Panc1 (cell line): ENCODE data around the gene EYA2. TPM values are rescaled to one million over a fixed set of nuclear protein-coding genes. Genes with fewer than 3 reads are reported as not detected.

Experiments
- ATAC-seq: fragments of 200-7000 bp; cut with Tn5 transposase; 2 replicates; pipeline ENCODE4 v1.9.1; 2020; ENCODE audit warnings: mild to moderate bottlenecking, moderate library complexity
- BruUV-seq: library from RNA; stranded (reverse); fragments of 400-500 nt; replicated peaks from 2 replicates; lab custom pipeline; 2021; lab: Mats Ljungman, UMichigan
- CTCF ChIA-PET: fragments of 300-600 bp; sonication (Branson Sonifier 250); formaldehyde crosslinking; loops from one replicate; lab custom pipeline; 2022; ENCODE audit warnings: antibody characterized with exemption; lab: Charles Lee
- POLR2A ChIA-PET: fragments of 300-600 bp; sonication (Branson Sonifier 250); formaldehyde crosslinking; loops from one replicate; lab custom pipeline; 2022; ENCODE audit warnings: antibody characterized with exemption; lab: Charles Lee
- DNase-seq: peaks from one replicate; pipeline ENCODE4 v3.0.0-alpha.2; 2010; ENCODE audit warnings: low read depth, low spot score
- H3K27ac ChIP-seq: 2 replicates; pipeline ENCODE4 v1.5.1; 2011; ENCODE audit warnings: mild to moderate bottlenecking, low read length, inconsistent platforms
- H3K27me3 ChIP-seq: fragments of 200-500 bp; sonication (Bioruptor generic); 2 replicates; pipeline ENCODE4 v1.6.0; 2014; ENCODE audit warnings: low read length, inconsistent platforms; ENCODE audit not compliant: control insufficient read depth, insufficient read depth
- H3K36me3 ChIP-seq: fragments of 200-500 bp; sonication (Bioruptor generic); 2 replicates; pipeline ENCODE4 v1.5.1; 2014; ENCODE audit warnings: inconsistent platforms, mild to moderate bottlenecking, low read length, moderate library complexity; ENCODE audit not compliant: control insufficient read depth, insufficient read depth
- H3K4me1 ChIP-seq: 2 replicates; pipeline ENCODE4 v1.5.1; 2011; ENCODE audit warnings: inconsistent platforms, mild to moderate bottlenecking, low read length, moderate library complexity; ENCODE audit not compliant: control insufficient read depth, insufficient read depth
- H3K4me3 ChIP-seq, 2 experiments: 2 replicates each; pipeline ENCODE4 v1.5.1; 2011 to 2012; ENCODE audit warnings: low read depth in 2 of 2, low read length in 2 of 2, mild to moderate bottlenecking in 2 of 2, inconsistent platforms in 1 of 2, moderate library complexity in 1 of 2
- H3K9me3 ChIP-seq: fragments of 200-500 bp; sonication (Bioruptor generic); 2 replicates; pipeline ENCODE4 v1.5.1; 2014; ENCODE audit warnings: low read depth, mild to moderate bottlenecking, inconsistent platforms, low read length, moderate library complexity; ENCODE audit not compliant: control insufficient read depth, insufficient read depth
- POLR2AphosphoS5 ChIP-seq: IDR thresholded peaks from 2 replicates; pipeline ENCODE4 v1.6.1; 2012; ENCODE audit warnings: mild to moderate bottlenecking, low read depth, low read length, moderate library complexity
- SIN3A ChIP-seq: IDR thresholded peaks from 2 replicates; pipeline ENCODE4 v1.6.1; 2012; ENCODE audit warnings: low read depth, mild to moderate bottlenecking, low read length, moderate library complexity, borderline replicate concordance; ENCODE audit not compliant: insufficient read depth
- TCF7L2 ChIP-seq: IDR thresholded peaks from 2 replicates; pipeline ENCODE4 v1.6.1; 2011; ENCODE audit warnings: mild to moderate bottlenecking, low read depth, low read length, inconsistent platforms
- in situ Hi-C: cut with HindIII; loops from 2 replicates; pipeline ENCODE4 v1.10.0; 2016; ENCODE audit warnings: low sequenced_read_pairs, low pct_unique_long_range_greater_than_20kb
- intact Hi-C: fragments of 100-400 bp; cut with micrococcal nuclease; formaldehyde crosslinking; loops from one replicate; pipeline ENCODE4 v1.10.0; 2022; ENCODE audit not compliant: unreplicated experiment
- total RNA-seq: library from RNA; stranded (reverse); gene quantifications from one replicate; pipeline ENCODE4 v1.2.1, GENCODE V29; 2021; ENCODE audit not compliant: unreplicated experiment
- TF ChIP-seq, protein P1 (sequence below): fragments of 450-650 bp; IDR thresholded peaks from 2 replicates; pipeline ENCODE4 v1.5.1; 2017; ENCODE audit warnings: mild to moderate bottlenecking
- TF ChIP-seq, protein P2 (sequence below), 2 experiments: IDR thresholded peaks; 2 replicates each; pipeline ENCODE4 v1.6.1; 2011 to 2012; ENCODE audit warnings: low read depth in 2 of 2, control low read depth in 1 of 2, low read length in 1 of 2, mild to moderate bottlenecking in 1 of 2, moderate library complexity in 1 of 2; ENCODE audit not compliant: insufficient read depth in 1 of 2

The EYA2 gene
- total RNA-seq, 1 experiment from 2014 or later: 1.9 TPM

DNA sequence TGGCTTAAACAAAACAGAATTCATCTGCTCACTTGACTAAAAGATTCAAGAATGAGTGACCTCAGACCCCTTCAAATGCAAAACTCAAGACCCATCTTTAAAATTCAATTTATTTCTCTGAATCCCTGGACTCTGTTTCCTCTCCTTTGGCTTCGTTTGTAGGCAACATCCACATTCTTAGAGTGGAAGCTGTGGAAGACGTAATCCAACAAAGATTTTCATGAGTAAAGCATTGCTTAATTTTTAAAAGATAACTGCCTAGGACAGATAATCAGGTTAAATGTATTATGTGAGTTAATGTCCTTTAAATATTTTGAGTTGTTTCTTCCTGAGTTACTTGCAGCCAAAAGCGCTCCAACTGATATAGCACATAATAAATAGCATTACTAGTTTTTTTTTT lies 297.3 kb downstream of the EYA2 start:
- DNase-seq: no peak
- Histone ChIP-seq H3K27ac (no peak overlapping the region), H3K36me3 (no peaks in the 10 kb centered on the region), H3K27me3 (no peaks in the 10 kb centered on the region), H3K4me3 (no peak overlapping the region), H3K9me3 (no peaks in the 10 kb centered on the region), H3K4me1 (no peaks in the 10 kb centered on the region)
- intact Hi-C loops: no loop called here
- TF ChIP-seq, protein P1, sequence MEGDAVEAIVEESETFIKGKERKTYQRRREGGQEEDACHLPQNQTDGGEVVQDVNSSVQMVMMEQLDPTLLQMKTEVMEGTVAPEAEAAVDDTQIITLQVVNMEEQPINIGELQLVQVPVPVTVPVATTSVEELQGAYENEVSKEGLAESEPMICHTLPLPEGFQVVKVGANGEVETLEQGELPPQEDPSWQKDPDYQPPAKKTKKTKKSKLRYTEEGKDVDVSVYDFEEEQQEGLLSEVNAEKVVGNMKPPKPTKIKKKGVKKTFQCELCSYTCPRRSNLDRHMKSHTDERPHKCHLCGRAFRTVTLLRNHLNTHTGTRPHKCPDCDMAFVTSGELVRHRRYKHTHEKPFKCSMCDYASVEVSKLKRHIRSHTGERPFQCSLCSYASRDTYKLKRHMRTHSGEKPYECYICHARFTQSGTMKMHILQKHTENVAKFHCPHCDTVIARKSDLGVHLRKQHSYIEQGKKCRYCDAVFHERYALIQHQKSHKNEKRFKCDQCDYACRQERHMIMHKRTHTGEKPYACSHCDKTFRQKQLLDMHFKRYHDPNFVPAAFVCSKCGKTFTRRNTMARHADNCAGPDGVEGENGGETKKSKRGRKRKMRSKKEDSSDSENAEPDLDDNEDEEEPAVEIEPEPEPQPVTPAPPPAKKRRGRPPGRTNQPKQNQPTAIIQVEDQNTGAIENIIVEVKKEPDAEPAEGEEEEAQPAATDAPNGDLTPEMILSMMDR: no peak
- TF ChIP-seq POLR2AphosphoS5 (no peak), TCF7L2 (no peak)
- TF ChIP-seq, protein P2, sequence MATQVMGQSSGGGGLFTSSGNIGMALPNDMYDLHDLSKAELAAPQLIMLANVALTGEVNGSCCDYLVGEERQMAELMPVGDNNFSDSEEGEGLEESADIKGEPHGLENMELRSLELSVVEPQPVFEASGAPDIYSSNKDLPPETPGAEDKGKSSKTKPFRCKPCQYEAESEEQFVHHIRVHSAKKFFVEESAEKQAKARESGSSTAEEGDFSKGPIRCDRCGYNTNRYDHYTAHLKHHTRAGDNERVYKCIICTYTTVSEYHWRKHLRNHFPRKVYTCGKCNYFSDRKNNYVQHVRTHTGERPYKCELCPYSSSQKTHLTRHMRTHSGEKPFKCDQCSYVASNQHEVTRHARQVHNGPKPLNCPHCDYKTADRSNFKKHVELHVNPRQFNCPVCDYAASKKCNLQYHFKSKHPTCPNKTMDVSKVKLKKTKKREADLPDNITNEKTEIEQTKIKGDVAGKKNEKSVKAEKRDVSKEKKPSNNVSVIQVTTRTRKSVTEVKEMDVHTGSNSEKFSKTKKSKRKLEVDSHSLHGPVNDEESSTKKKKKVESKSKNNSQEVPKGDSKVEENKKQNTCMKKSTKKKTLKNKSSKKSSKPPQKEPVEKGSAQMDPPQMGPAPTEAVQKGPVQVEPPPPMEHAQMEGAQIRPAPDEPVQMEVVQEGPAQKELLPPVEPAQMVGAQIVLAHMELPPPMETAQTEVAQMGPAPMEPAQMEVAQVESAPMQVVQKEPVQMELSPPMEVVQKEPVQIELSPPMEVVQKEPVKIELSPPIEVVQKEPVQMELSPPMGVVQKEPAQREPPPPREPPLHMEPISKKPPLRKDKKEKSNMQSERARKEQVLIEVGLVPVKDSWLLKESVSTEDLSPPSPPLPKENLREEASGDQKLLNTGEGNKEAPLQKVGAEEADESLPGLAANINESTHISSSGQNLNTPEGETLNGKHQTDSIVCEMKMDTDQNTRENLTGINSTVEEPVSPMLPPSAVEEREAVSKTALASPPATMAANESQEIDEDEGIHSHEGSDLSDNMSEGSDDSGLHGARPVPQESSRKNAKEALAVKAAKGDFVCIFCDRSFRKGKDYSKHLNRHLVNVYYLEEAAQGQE (IDR thresholded peaks at IDR 0.05; ENCODE audit: insufficient read depth in 1 of 2, low read depth in 2 of 2, low read length in 1 of 2): no peak
- in situ Hi-C loops: no loop called here
- CTCF ChIA-PET: no interaction called here
- no TSS peak for BruUV-seq
- POLR2A ChIA-PET: no interaction called here
- no peak for ATAC-seq

DNA sequence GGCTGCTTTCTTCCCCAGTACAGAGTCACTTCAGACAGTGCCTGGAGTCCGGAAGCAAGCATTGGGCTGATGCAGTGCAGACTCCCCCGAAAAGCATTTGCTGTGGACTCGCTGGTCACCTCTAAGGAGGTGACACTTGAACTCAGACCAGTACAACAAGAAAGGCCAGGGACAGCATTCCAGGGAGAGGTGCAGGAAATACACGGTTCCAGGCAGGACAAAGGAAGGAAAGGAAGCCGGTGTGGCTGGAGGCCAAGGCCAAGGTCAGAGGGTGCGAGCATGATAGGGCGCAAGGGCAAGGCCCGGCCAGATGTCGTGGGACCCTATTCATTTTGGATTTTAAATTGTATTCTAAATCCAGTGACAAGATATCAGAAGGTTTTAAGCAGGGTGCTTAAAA lies 300.9 kb downstream of the EYA2 start:
- Histone ChIP-seq H3K27ac (no peak overlapping the region; the same call in 1 of the 2 replicates), H3K27me3 (no peaks in the 10 kb centered on the region), H3K4me3 (no peak overlapping the region), H3K4me1 (no peaks in the 10 kb centered on the region), H3K36me3 (no peaks in the 10 kb centered on the region), H3K9me3 (no peaks in the 10 kb centered on the region)
- TF ChIP-seq POLR2AphosphoS5: no peak
- no peak for TF ChIP-seq SIN3A
- TF ChIP-seq, protein P2 (IDR thresholded peaks at IDR 0.05; ENCODE audit: insufficient read depth in 1 of 2, low read depth in 2 of 2, low read length in 1 of 2): no peak
- TF ChIP-seq, protein P1: no peak
- no peak for TF ChIP-seq TCF7L2
- in situ Hi-C loops: no loop called here
- ChIA-PET POLR2A (no interaction called here), CTCF (interaction anchor here (0.5 kb wide), 1 partner anchor 121 kb away, joined by 3 read pairs; no protein-coding TSS in a partner anchor)
- no TSS peak for BruUV-seq
- DNase-seq (no peak), ATAC-seq (no peak)
- intact Hi-C loops: loop anchor here (5.0 kb wide), 1 partner anchor 187 kb away; no protein-coding TSS in a partner anchor
